ENCODE results near the gene IGSF21. TPM values are rescaled to one million over a fixed set of nuclear protein-coding genes. Genes with fewer than 3 reads are reported as not detected.

Gene IGSF21
- polyA plus RNA-seq, 1 of the 3 experiments (the other 2 are of a cell fraction): not detected

GRCh38 chr1:18204575-18204974, 97.0 kb downstream of the IGSF21 start:
- no peaks in the 10 kb centered on the region for H3K79me2 ChIP-seq (ENCODE audit: insufficient read depth)
- TF ChIP-seq REST (IDR thresholded peaks at IDR 0.05; ENCODE audit: low read depth, low read length) (no peak), TCF12 (IDR thresholded peaks at IDR 0.05) (no peak), TAF1 (IDR thresholded peaks at IDR 0.05; ENCODE audit: borderline replicate concordance, low read depth, low read length) (no peak), RCOR1 (IDR thresholded peaks at IDR 0.05; ENCODE audit: low read length) (no peak), CHD2 (IDR thresholded peaks at IDR 0.05; ENCODE audit: low read length, partially characterized antibody) (no peak), JUND (IDR thresholded peaks at IDR 0.05) (no peak), RFX5 (IDR thresholded peaks at IDR 0.05; ENCODE audit: low read length) (no peak), YY1 (IDR thresholded peaks at IDR 0.05; ENCODE audit: low read depth) (no peak), ELF1 (IDR thresholded peaks at IDR 0.05) (no peak), POLR2AphosphoS5 (IDR thresholded peaks at IDR 0.05; ENCODE audit: low read depth, low read length) (no peak), MEF2A (IDR thresholded peaks at IDR 0.05; ENCODE audit: borderline replicate concordance, low read depth) (no peak), NFIC (IDR thresholded peaks at IDR 0.05; ENCODE audit: borderline replicate concordance) (no peak), SMC3 (IDR thresholded peaks at IDR 0.05; ENCODE audit: low read depth, low read length) (no peak), FOXJ3 (CRISPR knock-in tag; IDR thresholded peaks at IDR 0.05) (no peak)
- H3F3A ChIP-seq (replicated peaks; ENCODE audit: insufficient read depth): no peaks in the 10 kb centered on the region
- H2AFZ ChIP-seq (ENCODE audit: low read depth): no peak overlapping the region
- H3K4me3 ChIP-seq (ENCODE audit: low read depth in 2 of 2, low read length in 1 of 2): no peak overlapping the region
- H3K9ac ChIP-seq: no peak overlapping the region
- DNase-seq: no peak
- no peaks in the 10 kb centered on the region for H3K9me2 ChIP-seq
- POLR2A ChIA-PET: no interaction called here
- no peak overlapping the region for H3K27ac ChIP-seq (ENCODE audit: low read depth in 2 of 2, low read length in 1 of 2)
- peaks cover 0 to 5% of the 10 kb centered on the region in 2 experiments; a peak in 1 of 4 replicates for H3K4me1 ChIP-seq (ENCODE audit: control insufficient read depth in 1 of 2, insufficient read depth in 2 of 2, low read depth in 1 of 2, low read length in 1 of 2)
- H3K4me2 ChIP-seq: no peak overlapping the region
- CTCF ChIA-PET: interaction anchor here (2.6 kb wide), 1 partner anchor 30 kb away, joined by 10 read pairs; no protein-coding TSS in a partner anchor
- no peaks in the 10 kb centered on the region for H3K9me3 ChIP-seq
- H3K27me3 ChIP-seq (ENCODE audit: insufficient read depth): no peaks in the 10 kb centered on the region
- no peaks in the 10 kb centered on the region for H4K20me1 ChIP-seq (ENCODE audit: insufficient read depth)
- WGBS (ENCODE audit: low lambda C conversion rate): 5% methylated on average over 1 of the region's 1 CpG
- H3K36me3 ChIP-seq (replicated peaks in 1 of 2; ENCODE audit: control insufficient read depth in 1 of 2, insufficient read depth in 2 of 2, low read length in 1 of 2): no peaks in the 10 kb centered on the region

- CTCF ChIA-PET: interaction anchor here (1.2 to 2.6 kb wide), 5 partner anchors 11 to 544 kb away, joined by 3 to 10 read pairs (median 4); no protein-coding TSS in a partner anchor
- 9% methylated on average over 7 of the region's 7 CpGs for WGBS (ENCODE audit: low lambda C conversion rate)
- H3F3A ChIP-seq (replicated peaks; ENCODE audit: insufficient read depth): no peaks in the 10 kb centered on the region
- TF ChIP-seq SMC3 (IDR thresholded peaks at IDR 0.05; ENCODE audit: low read depth, low read length) (no peak), RAD21 (IDR thresholded peaks at IDR 0.05; ENCODE audit: low read length) (no peak), RCOR1 (IDR thresholded peaks at IDR 0.05; ENCODE audit: low read length) (no peak), MAX (IDR thresholded peaks at IDR 0.05; ENCODE audit: low read depth) (no peak), GATA2 (CRISPR knock-in tag; IDR thresholded peaks at IDR 0.05) (no peak), EZH2phosphoT487 (IDR thresholded peaks at IDR 0.05; ENCODE audit: borderline replicate concordance, low read depth) (no peak), REST (IDR thresholded peaks at IDR 0.05; ENCODE audit: low read depth, low read length) (no peak), TEAD4 (IDR thresholded peaks at IDR 0.05; ENCODE audit: borderline replicate concordance, insufficient read depth) (no peak), CTCF (IDR thresholded peaks at IDR 0.05) (no peak), ELF1 (IDR thresholded peaks at IDR 0.05) (no peak), JUND (IDR thresholded peaks at IDR 0.05) (no peak)
Observed at GRCh38 chr1:18205319-18205718, 97.7 kb downstream of the IGSF21 start.

More at GRCh38 chr1:18205319-18205718, 97.7 kb downstream of the IGSF21 start:
- Histone ChIP-seq H3K9ac (no peak overlapping the region), H3K9me3 (no peaks in the 10 kb centered on the region), H3K79me2 (ENCODE audit: insufficient read depth) (no peaks in the 10 kb centered on the region), H3K27me3 (ENCODE audit: insufficient read depth) (no peaks in the 10 kb centered on the region), H3K4me1 (ENCODE audit: control insufficient read depth in 1 of 2, insufficient read depth in 2 of 2, low read depth in 1 of 2, low read length in 1 of 2) (no peaks in the 10 kb centered on the region), H3K36me3 (replicated peaks in 1 of 2; ENCODE audit: control insufficient read depth in 1 of 2, insufficient read depth in 2 of 2, low read length in 1 of 2) (no peaks in the 10 kb centered on the region), H3K9me2 (no peaks in the 10 kb centered on the region), H3K4me2 (no peak overlapping the region), H3K4me3 (ENCODE audit: low read depth in 2 of 2, low read length in 1 of 2) (no peak overlapping the region), H4K20me1 (ENCODE audit: insufficient read depth) (no peaks in the 10 kb centered on the region), H2AFZ (ENCODE audit: low read depth) (no peak overlapping the region), H3K27ac (ENCODE audit: low read depth in 2 of 2, low read length in 1 of 2) (no peak overlapping the region)
- POLR2A ChIA-PET: no interaction called here
- DNase-seq: no peak
